Measurements from ENCODE around the gene TUBA1A. TPM values are rescaled to one million over a fixed set of nuclear protein-coding genes. Genes with fewer than 3 reads are reported as not detected.
A peak's percentile ranks its signal among the peaks of the same experiment; 100 is the strongest.

The TUBA1A gene
- total RNA-seq, 1 experiment from 2014 or later = 24.1 TPM

- no peaks in the 10 kb centered on the region for H3K27me3 ChIP-seq (ENCODE audit: insufficient read depth, low read length)
- peak overlapping the region; percentile 83 for H3K27ac ChIP-seq (ENCODE audit: low read depth, low read length)
- intact Hi-C loops (cut with micrococcal nuclease) = no loop called here
- ChIA-PET POLR2A (interaction anchor here (0.7 to 1.8 kb wide), 12 partner anchors 10 to 159 kb away, joined by 3 to 16 read pairs (median 3); partner anchors contain the start of gene TUBA1B), CTCF (interaction anchor here (0.8 to 1.7 kb wide), 4 partner anchors 47 to 100 kb away, joined by 3 to 7 read pairs (median 3); no protein-coding TSS in a partner anchor), RAD21 (ENCODE audit: low non-redundant PET in 1 of 2, low total read pairs in 2 of 2, uncharacterized antibody in 2 of 2, unreplicated experiment in 2 of 2) (no interaction called here)
- no peaks in the 10 kb centered on the region for H3K9me2 ChIP-seq (ENCODE audit: insufficient read depth)
- peaks cover 0 to 3% of the 10 kb centered on the region in 2 experiments; a peak in 1 of 4 replicates for H3K36me3 ChIP-seq (ENCODE audit: control insufficient read depth in 1 of 2, insufficient read depth in 2 of 2, low read length in 2 of 2)
- H3K4me2 ChIP-seq (ENCODE audit: low read length) = peak overlapping the region; percentile 93
- DNase-seq (ENCODE audit: low read depth, low spot score) (peak; percentile 56), ATAC-seq (peak; percentile 73)
- BruUV-seq (replicated peaks) = TSS peak; percentile 81
- no peaks in the 10 kb centered on the region for H3K79me2 ChIP-seq (ENCODE audit: insufficient read depth, low read length)
- peak overlapping the region; percentile 47 for H2AFZ ChIP-seq (ENCODE audit: low read depth, low read length, poor library complexity, severe bottlenecking)
- H3K4me1 ChIP-seq (ENCODE audit: control insufficient read depth in 1 of 2, insufficient read depth in 2 of 2, low read length in 2 of 2) = peaks cover 12 to 22% of the 10 kb centered on the region in 2 experiments; a peak in 3 of 4 replicates
- peak overlapping the region; percentile 67 for H3K9ac ChIP-seq (ENCODE audit: low read length)
- no peaks in the 10 kb centered on the region for H3K9me3 ChIP-seq (ENCODE audit: control insufficient read depth in 1 of 2, insufficient read depth in 1 of 2, low read depth in 1 of 2, low read length in 2 of 2)
- H3K4me3 ChIP-seq (replicated peaks in 1 of 2; ENCODE audit: low read depth in 1 of 2, low read length in 2 of 2) = peak overlapping the region; percentile 76 to 80
- TF ChIP-seq CTCF (IDR thresholded peaks at IDR 0.05 in 2 of 3, conservative IDR thresholded peaks at IDR 0.05 in 1 of 3; ENCODE audit: borderline replicate concordance in 1 of 3, insufficient read depth in 1 of 3, low read depth in 2 of 3, low read length in 2 of 3) (no peak), POLR2A (IDR thresholded peaks at IDR 0.05; ENCODE audit: borderline replicate concordance, extremely low read depth, insufficient read depth, insufficient read length) (no peak), ZNF274 (IDR thresholded peaks at IDR 0.05; ENCODE audit: low read depth, low read length) (no peak), JUND (IDR thresholded peaks at IDR 0.05) (no peak), CEBPB (IDR thresholded peaks at IDR 0.05; ENCODE audit: low read depth) (no peak), SRF (IDR thresholded peaks at IDR 0.05; ENCODE audit: low read depth) (no peak), FOSL1 (IDR thresholded peaks at IDR 0.05; ENCODE audit: low read depth) (no peak), EGR1 (IDR thresholded peaks at IDR 0.05; ENCODE audit: low read depth) (peak; percentile 95), ZFX (IDR thresholded peaks at IDR 0.05) (no peak), SIN3A (IDR thresholded peaks at IDR 0.05; ENCODE audit: low read depth) (peak; percentile 17; the same call in 1 of the 2 replicates), MAX (IDR thresholded peaks at IDR 0.05) (peak; percentile 33; the same call in 1 of the 2 replicates), ZBTB33 (IDR thresholded peaks at IDR 0.05; ENCODE audit: extremely low read depth, insufficient replicate concordance, low read length) (no peak), EZH2phosphoT487 (IDR thresholded peaks at IDR 0.05; ENCODE audit: borderline replicate concordance) (no peak)
- no peaks in the 10 kb centered on the region for H4K20me1 ChIP-seq (ENCODE audit: insufficient read depth)
These were observed 522 bp downstream of the TUBA1A start for GRCh38 chr12:49188201-49188915.

Data from HCT116 (cell line).